NCI-H526 (cell line): Measurements from ENCODE around the gene AURKA.
A peak's percentile ranks its signal among the peaks of the same experiment; 100 is the strongest.
"Not testable (repeated sequence)": the region's sequence is repeated elsewhere in the genome, so short reads cannot be mapped to it uniquely, and the experiment has no call there.

Source experiments
- DNase-seq, 2 experiments: peaks; one replicate each; lab custom pipeline; 2025; lab: John Stamatoyannopoulos, UW

The AURKA gene

DNA sequence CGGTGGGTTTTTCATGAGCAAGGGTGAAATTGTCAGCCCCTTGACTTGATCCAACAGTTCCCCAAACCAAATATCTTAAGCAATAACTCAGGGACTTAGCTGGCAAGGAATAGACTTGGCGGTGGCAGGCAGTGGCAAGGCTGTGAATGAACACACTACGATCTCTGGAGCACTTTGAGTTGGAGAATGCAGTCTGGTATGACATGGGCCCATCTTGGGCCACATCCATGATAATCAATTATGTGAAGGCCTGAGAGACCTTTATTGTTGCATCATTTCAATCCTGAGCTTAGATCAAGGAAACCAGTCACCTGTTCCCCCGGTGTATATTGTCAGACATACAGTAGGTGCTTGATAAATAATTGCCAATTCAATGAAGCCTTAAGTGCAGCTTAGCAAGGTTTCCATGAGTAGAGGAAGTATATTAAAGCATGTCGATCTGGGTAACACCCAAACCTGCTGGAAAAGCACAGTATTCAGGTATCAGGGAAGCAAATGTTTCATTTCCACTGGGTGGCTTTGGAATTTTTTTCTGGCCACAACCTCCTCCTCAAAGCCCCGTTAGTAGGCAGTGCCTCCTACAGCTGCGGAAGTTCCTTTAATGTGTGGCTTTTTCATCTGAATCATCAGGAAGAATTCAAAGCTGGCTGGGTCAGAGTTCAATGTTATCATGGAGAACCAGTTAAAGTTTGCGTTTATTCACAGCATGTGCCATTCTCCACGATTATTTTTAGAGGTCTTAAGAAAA, 30.2 kb upstream of the AURKA start:
- no peak for DNase-seq

DNA sequence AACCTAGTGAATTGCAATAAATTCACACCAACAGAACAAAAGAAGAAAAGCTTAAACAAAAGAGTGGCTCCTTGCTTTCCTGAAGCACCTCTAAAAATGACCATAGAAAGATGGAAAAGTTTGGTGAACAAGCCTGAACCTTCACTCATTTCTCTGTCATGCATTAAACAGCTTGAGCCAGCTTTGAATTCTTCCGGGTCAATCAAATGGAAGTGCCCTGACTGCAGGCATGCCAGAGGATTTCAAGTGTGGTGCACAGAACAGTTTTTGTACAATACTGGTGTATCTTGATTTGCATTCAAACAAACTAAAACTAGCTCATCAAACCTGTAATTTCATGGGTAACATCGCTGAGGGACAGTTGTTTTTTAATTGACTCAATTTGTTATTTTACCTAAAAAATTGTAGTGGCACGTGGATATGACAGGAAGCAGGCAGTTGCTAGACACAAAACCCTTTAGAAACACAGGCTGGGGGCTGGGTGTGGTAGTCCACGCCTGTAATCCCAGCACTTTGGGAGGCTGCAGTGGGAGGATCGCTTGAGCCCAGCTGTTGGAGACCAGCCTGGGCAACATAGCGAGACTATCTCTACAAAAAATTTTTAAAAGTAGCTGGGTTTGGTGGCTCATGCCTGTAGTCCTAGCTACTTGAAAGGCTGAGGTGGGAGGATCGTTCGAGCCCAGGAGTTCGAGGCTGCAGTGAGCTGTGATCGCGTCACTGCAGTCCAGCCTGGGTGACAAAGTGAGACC, 29.1 kb upstream of the AURKA start:
- DNase-seq = no peak

DNA sequence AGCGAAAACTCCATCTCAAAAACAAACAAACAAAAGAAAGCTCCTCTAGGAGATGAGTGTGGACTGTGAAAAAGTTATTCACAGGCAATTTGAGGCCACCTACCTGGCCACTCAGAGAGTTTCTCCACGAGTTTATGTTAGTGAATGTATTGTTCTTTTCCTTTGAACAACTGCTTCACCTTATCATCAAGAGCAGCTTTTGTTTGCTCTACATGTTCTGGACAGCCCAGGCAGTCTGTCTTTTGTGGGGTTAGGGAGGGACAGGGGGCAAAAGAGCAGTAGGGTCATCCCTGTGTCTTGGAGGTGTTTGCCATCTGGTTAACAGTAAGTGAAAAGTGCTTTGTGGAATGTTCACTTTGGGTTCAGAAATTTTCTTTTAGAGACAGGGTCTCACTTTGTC, 28.0 kb upstream of the AURKA start:
- DNase-seq = no peak

DNA sequence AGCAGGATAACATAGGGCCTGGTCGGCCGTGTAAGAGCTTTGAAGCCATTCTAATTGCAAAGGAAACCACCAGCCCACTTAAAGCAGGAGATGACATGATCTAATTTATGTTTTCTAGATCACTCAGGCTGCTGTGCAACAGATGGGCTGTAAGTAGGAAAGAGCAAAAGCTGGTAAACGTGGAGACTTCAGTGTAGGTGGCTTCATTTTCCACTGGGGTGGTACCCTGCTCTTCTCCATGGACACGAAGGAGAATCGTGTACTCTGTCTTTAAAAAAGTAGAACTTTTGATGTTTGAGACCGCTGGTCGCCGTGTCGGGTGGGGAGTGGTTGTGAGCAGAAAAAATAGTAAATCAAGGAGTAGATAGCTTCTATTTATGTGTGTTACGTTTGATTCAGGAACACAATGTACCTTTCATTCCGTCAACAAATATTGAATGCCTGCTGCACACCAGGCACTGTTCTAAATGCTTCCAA, 26.4 kb upstream of the AURKA start:
- no peak for DNase-seq

DNA sequence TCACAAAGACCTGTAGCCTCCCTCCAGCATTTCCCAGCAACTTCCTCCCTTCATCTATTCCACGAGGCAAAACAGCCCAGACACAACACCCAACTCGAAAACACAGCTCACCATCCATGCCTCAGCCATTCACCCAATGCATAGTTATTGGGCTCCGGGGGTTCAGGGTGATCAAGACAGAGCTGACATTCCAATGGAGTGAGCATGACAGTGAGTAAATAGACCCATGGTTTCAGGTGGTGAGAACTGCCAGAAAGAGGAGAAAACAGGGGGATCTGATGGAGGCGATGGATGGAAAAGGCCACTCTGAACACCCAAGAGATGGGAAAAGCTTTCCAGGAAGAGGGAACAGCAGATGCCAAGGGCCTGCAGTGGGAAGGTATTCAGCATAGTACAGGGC, 25.9 kb upstream of the AURKA start:
- DNase-seq = no peak

DNA sequence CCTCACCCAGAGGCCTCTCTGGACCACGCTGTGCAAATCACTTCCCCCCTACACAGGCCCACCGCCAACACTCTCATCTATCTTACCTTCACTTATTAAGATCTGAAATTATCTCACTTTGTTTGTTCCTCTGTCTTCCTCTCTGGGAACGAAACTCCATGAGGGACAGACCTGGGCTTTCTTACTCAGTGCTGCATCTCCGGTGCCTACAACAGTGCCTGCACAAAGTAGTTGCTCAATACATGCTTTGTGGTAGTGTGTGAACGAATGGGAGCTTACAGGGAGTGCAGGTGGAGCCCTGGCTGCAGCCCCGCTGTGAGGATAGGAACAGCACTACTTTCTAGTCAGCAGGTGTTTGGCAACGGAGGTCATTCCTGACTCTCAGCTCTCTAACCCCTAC, 25.4 kb upstream of the AURKA start:
- DNase-seq = no peak

DNA sequence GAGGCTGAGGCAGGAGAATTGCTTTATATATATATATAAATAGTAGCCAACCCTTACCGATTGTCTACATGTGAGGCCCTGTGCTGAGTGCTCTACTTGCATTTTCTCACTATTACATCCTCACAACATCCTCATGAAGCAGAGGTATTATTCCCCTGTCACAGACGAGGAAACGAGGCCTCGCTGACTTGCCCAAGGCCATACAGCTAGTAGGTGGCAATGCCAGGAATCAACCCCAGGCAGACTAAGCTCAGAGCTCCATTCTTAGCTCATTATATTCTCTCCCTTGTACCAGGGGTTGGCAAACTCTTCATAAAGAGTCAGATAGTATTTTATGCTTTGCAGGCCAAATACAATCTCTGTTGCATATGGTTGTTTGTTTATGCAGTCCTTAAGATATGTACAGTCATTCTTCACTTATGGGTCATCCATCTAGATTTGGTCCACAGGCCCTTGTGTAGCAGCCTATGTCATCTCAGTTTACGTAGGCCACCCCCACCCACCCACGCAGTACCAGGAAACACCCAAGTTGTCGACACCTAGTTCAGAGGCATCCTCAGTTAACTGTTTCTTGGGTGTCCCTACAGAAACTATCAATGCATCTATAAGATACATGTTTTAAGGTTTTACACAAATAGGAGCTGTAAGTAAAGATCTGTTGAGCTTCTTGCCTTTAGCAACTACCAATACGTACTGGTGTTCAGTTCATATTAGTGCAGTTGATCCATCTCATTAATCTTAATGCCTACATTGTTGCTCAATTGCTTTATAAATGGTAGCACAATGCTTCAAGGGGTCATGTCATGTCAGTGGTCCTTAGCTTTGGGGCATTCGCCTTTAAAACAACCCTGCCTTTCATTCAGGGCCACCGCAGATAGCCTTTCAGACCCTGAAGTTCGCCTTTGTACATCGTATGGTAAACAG, 23.1 kb upstream of the AURKA start:
- no peak for DNase-seq

DNA sequence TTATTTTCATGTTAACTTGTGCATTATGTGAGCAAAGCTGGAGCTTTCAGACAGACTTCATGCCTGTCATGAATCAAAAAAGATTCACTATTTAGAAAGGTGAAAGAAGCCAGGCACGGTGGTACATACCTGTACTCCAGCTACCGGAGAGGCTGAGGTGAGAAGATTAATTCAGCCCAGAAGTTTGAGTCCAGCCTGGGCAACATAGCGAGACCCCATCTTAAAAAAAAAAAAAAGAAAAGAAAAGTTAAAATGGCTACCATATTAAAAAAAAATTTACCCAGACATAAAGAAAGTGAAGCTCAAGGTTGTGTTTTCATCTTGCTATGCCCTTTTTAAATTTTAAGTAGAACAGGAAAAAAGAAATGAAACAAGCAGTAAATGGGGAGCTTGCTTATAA, 20.9 kb upstream of the AURKA start:
- no peak for DNase-seq

DNA sequence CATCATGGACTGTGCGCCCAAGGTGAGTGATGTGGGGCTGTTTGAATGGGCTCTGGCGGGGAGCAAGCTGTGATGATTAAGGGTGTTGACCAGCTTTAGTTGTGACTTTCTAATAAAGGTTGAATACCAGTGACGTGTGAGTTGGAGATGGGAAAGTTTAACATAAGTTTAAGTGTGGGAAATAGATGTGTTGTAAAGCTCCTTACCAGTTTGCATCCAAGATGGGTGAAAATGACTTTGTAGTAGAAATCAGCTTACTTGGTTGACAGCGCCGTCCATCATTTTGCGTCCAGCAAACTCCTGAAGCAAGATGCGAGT, 20.4 kb upstream of the AURKA start:
- DNase-seq = no peak

DNA sequence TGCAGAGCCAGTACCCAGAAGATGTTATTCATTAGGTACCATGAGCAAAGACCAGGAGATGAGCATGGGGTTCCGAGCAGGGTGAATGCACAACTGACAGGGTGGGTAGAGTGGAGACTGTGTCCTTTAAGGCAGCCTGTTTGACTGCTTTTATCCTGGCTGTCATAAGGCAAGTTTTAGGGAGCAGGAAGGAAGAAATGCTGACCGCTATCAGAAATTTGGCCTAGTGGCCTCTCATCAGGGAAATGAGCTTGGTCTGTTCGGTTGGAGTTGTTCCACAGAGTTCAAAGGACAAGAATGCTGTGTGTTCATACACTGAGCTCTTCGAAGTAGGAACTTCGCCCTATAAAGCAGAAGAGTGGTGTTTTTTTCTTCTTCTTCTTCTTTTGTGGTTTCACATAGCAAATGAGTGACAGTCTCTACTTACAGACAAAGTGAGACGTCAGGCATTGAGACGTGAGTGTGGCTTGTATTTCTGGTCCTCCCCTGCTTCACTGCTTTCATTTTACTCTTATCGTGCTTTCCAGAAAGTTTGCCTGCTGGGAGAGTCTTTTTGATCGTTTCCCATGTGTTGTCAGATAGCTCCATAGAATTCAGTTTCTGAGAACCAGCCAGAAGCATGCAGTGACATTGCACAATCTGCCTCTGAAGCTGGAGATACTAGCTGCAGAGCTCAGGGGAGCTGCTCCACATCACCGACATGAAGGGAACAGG, 19.9 kb upstream of the AURKA start, which contains the start of gene CASS4:
CASS4 (plus strand) TSS at position 502 of the 714 bp plus-strand sequence; CDS start at position 701, 199 bp downstream.
- no peak for DNase-seq

DNA sequence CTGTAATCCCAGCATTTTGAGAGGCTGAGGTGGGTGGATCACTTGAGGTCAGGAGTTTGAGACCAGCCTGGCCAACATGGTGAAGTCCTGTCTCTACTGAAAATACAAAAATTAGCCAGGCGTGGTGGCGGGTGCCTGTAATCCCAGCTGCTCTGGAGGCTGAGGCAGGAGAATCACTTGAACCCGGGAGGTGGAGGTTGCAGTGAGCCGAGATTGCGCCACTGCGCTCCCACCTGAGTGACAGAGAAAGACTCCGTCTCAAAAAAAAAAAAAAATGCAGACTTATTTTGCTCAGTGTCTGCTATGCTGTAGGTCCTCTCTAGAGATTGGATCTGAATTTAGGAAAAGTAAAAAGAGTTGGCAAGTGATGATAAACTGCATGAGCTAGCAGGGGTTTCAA, 19.3 kb upstream of the AURKA start:
- DNase-seq = not testable (repeated sequence)

DNA sequence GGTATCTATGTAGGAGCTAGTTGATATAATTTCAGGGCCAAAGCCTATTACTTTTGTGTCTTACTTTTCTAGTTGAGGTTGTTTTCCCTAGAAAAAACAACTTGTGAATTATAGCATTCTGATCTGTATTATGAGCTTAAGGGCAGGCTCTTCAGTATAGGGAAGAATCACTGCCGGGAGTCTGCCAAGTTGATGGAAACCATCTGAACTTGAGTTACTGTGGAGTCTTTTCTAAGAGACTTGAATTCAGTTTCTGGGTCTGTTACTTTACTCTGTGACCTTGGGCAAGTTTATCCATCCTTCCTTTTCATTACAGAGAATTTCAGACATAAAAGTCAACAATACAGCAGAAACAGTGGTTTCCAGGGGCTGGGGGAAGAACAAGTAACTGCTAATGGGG, 17.9 kb upstream of the AURKA start:
- DNase-seq = no peak

DNA sequence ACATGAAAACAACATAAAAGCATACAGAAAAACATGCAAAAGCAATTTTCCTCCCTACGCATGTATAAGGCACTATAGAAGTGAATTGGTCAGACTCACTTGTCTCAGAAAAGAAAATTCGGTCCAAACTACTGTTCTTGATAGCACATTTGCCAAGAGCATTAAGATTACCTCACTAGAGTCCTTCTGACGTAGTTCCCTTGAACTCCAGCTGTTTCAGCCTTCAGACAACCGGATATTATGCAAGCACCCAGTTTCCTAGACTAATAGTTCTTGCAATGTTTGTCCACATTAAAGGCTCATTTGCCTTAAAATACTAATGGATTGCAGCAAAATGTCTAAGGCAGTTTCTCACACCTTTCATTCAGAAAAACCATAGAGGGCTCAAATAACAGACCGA, 17.5 kb upstream of the AURKA start:
- DNase-seq = no peak

DNA sequence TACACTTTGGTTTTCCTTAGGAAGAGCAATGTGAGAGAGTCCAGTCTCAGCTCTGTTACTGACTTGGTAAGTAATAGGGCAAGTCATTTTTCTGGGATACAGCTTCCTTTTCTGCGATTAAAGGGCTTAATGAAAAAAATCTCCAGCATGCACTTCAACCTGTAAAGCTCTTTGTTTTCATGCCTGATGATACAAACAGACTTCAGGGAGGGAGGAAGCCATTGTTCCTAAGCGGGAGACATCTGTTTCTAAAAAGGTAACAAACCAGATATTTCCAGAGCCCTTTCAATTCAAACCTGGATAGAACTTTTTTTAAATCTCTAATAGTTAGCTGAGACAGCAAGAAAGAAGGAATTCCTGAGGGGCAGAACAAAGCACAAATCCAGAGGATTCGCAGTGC, 14.9 kb upstream of the AURKA start:
- DNase-seq = no peak

DNA sequence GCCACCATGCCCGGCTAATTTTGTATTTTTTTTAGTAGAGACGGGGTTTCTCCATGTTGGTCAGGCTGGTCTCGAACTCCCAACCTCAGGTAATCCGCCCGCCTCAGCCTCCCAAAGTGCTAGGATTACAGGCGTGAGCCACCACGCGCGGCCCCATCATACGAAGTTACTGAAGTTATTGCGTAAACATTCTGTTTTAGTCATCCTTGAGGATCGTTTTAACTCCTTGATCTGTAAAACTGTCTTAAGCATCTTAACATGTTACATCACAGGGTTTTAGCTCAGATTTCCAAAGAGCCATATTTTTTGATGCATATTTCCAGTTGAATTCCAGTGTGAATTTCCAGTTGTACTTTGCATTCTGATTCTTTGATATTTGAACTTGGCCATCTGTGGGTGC, 13.3 kb upstream of the AURKA start:
- not testable (repeated sequence) for DNase-seq

DNA sequence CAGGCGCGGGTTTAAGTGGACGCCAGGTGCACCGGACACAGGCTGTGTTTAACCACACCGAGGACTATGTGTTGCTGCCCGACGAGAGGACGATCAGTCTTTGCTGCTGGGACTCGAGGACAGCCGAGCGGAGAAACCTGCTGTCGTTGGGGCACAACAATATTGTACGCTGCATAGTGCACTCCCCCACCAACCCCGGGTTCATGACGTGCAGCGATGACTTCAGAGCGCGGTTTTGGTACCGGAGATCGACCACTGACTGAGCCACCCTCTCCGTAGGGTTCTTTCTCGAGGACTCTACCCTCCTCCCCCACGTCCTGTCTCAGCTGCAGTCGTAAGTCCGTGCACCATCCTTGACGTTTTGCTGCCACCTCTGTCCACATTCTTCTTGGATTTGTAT, 11.4 kb upstream of the AURKA start:
- DNase-seq = no peak

DNA sequence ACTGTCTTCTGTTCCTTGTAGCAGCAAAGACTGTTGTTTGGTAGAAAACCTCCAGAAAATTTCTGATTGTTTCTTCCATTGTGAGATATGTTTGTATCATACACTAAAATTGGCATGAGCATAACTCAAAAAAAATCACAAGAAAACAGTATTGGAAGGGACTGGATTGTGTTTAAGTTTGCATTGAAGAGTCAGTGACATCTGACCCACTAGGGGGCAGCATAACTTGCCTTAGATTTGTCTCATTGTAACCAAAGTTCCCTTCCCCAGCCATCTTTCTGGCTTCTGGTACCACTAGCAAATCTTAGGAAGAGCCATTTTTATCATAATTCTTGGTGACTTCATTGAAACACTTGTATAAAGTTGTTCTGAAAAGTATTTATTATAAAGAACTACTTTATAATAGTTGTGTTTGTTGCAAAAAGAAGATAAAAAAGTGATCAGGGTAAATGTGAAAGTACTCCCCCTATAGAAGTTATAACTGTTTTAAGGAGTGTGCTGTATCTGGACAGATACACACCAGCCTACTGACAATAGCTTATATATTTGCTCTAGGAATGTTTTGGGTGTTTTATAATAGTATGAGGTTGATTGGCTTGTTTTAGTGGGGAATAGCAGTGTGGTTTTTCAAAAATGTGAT, 8.1 kb upstream of the AURKA start:
- peak; percentile 13 to 75 for DNase-seq

DNA sequence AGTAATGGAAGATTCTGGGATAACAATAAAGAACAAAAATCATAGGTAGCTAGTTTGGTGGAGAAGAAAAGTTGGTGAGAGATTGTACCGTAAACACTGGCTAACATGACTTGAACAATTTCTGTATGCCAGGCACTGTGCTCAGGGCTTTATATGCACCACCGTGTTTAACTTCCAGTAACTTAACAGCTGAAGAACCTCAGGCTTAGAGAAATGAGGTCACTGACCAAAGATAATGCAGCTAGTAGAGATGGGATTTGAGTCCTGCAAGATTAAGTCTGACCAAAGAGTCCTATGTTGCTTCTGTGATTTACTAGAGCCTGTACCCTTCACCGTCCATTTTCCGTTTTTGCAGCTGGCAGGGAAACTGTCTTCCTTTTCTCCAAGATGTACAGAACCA, 3.2 kb upstream of the AURKA start:
- DNase-seq = no peak

DNA sequence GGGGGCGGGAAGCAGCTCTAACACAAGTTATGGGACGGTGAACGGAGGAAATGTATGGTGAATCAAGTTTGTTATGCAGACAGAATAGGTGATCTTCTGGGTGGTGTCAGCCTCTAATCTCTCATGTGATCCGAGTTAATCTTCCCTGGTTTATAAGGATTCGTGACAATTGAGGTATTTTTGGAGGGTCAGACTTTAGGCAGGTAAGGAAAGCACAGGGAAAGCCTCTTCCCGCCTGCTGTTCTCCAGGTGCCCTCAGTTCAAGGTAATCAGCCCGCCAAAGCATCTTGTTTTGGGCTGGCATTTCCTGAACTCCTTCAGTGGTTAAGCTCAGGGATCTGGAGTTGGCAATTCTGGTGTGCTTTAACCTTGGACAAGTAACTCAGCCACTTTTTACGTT, 1.6 kb upstream of the AURKA start:
- DNase-seq = no peak

DNA sequence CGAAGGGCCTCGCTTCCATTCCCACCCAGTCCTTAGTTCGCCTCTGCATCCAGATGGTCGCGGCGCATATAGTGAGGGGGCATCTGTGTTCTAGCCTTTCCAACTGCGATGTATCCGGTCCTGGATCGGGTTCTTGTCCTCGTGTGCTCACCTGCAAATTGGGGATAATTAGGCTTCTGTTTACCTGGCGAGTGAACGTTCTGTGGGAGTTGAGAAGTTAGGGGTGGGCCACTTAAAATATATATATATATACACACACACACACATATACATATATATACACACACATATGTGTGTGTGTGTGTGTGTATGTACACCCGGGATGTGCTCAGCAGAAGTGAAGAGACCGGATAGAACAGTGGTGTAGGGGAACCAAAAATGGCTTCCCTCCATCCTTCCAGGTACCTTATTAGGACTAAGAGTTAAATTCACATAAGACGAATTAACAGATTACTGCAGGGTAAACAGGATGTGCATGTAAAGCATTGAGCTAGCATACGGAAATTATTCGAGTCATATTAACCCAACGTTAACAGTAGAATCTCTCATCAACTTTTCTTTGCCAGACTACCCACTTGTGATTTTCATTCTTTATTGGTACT, 967 bp upstream of the AURKA start:
- DNase-seq = no peak

DNA sequence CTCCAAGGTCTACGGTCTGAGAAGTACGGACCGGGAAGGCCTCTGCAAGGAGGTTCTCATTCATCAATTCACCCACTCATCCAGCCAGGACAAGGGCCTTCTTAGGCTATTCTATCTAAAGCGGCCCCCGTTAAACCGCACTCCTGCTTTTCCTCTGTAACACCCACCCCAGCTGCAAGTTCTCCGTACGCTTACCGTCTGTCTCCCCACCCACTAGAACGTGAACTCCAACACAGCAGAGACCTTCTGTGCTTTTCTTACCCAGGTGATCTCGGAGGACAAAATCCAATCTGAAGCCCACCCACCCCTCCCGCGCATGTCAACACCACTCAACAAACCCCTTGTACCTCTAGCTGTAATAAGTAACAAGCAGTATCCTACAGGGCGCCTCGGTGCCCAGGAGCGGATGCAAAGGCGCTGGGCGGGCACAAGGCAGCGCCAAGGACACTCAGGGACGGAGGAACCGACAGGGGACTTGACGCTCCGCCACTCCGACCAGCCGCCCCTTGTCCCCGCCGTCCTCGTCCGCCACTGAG, 351 bp downstream of the AURKA start:
- peak in 1 of 2 experiments; percentile 48 for DNase-seq
